Fibroblast of skin of left biceps (primary cell): ENCODE measurements around the gene GRIK2.
A peak's percentile ranks its signal among the peaks of the same experiment; 100 is the strongest.

Experiments used
- DNase-seq, 2 experiments: peaks; one replicate each; pipeline ENCODE4 v3.0.0-alpha.2; 2013; ENCODE audit warnings: low read depth in 2 of 2

GRIK2 gene

DNA sequence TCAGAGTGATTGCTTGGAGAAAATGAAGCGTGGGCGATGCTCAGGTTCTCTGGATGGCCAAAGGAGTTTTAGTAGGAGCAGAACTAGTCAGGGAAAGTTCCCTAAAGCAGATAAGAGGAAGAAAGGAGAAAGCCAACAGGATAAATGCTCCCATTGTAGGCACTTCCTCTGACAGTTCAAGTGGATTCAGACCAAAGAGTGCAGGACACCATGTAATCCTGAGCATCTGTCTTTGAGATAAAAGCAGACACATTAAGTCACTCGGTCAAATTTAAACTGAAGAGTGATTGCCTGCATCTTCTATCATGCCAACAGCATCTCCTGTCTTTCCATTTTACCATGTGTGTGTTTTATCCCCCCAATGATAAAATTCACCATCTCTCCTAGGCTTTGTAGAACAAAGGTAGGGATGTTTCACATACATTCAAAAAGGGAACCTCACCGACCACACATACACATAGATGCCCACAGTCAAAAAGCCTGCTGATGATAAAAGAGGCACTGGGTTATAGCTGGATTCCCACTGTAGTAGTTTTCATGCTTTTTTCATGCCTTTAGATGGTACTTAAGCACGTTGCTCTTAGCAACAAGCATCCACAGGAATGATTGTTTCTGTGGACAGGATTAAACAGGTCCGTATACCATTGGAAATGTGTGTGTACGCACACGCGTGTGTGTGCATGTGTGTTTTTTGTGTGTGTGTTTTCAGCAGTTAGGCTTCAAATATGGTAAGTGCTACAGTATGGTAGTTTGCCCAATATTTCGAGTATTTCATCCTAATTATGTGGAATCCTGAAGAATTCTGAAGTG, 7.0 kb downstream of the GRIK2 start:
- DNase-seq, result no peak

DNA sequence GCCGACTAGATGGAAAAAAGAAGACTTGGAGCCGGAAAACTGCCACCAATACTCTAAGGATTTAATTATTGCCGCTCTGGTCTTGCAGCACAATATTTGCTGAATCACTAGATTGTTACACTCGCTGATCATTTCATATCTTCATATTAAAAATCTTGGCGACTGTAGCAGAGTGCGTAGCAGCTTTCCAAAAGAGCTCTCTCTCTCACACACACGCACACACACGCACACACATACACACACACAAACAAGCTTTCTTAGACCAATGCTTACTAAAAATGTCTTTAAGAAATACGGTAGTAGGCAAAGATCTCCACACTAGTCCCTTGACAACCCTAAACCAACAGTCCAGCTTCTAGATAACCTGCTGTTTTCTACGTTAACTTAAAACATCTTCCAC, 7.7 kb downstream of the GRIK2 start:
- DNase-seq, result no peak

DNA sequence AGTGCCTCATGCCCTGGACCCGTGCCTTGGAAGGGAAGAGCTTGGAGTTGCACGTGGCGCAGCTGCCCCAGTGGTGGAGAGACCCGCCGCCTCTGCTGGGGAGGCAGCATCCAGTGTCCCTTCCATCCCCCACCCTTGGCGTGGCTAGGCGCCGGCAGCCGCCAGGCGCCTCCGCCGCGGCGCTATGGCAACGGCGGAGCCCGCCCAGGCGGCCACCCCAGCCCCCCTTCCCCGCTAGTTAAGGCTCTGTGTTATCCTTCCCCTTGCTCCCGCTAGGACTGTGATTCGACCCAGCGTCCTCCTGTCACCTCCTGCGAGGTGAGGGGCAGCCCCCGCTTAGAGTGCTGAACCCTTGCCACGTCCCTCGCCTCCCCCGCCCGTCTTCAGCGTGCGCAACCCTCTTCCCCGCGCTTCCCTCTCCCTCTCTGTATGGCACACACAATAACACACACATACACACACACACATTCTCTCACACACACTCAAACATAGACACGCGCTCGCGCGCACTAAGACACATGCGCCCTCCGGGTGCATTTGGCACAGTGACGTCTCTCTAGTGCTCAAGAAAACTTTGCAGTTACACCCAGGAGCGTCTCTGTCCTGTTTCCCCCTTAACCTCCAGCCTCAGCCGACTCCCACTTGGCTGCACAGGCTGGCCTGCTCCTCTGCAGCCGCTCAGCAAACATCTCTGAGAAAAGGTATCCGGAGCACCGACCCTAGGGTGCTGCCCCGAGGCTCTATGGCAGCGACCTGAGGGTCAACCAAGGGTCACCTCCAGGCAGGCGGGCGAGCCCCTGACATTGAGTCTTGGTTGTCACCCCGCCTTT, 8.5 kb downstream of the GRIK2 start:
- DNase-seq, result no peak

DNA sequence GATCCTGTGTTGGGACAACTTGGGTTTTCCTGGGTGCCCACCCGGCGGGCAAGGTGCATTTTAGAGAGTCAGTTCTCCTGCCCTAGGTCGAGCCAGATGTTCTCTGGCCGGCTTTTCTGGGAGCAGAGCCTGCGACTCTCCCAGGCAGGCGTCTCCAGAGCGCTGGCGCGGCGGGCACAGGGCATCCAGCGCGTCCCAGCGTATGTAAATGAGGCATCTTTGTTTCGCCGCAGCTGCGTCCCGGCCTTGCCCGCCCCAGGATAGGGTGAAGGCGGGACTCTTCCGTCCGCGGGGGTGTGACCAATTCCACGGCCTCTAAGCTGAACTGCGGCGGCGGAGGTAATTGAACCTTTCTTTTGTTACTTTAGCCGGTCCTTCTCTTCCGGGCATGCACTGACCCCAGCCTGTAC, 9.1 kb downstream of the GRIK2 start:
- no peak for DNase-seq

DNA sequence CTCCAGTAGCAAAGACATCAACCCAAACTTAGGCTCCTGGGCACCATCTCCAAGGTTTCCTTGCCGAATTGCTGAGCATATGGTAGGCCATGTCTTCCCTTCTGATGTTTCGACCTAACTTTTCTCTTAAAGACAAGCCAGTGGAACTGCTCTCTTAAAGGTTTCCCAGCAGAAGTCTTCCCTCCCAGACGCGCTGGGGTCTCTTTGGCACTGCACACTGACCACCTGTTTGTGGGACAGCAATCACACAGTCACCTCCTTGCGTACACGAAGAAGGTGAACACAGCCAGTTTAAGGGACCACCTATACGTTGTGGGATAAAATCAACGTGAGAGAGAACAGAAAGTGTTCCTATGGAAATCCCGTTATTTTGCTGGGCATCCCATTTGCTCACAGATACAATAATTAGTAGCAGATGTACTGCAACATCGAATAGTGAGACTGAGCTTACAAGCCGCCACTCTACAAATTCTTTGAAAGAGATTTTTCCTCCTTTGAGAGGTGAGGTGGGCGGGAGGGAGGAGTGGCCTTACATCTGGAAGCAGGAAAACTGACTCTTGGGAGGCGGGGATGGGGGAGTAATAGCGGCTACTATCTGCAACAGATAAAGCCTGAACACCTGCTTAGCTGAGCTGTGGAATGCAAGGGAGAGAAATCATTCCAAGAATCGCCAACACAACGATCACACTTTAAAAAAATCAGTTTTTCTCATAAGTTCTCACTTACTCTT, 9.9 kb downstream of the GRIK2 start:
- no peak for DNase-seq

DNA sequence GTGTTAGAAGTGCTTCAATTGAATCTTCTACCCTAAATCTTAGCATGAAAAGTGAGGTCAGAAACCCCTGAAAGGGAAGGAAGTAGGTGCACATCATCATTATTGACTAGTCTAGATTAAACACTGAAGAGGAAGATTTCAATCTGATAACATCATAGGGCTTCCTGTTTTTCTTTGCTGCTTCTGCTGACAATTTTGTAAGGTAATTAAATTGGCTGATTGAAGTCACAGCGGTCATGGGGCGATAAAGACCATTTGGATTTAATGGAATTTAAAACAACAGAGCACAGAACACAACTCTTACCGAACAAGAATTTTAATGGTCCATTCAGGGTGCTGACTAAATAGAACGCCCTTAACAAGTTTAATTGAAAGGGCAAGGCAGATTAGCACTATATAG, 11.3 kb downstream of the GRIK2 start:
- no peak for DNase-seq

DNA sequence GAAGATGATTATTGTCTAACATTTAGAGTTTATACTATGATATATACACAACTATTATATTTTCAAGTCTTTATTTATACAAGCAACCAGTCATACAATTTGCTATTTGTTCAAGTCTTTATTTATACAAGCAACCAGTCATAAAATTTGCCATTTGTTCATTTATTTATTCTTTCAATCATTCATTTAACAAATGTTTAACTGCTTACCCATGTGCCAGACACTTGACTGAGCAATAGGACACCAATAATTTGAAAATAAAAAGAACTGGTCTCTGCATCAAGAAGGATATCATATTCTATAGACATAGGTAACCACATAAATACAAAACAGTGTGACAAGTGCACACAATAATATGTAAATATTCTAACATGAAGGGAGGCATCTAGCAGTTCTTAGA, 20.3 kb downstream of the GRIK2 start:
- DNase-seq, result no peak

DNA sequence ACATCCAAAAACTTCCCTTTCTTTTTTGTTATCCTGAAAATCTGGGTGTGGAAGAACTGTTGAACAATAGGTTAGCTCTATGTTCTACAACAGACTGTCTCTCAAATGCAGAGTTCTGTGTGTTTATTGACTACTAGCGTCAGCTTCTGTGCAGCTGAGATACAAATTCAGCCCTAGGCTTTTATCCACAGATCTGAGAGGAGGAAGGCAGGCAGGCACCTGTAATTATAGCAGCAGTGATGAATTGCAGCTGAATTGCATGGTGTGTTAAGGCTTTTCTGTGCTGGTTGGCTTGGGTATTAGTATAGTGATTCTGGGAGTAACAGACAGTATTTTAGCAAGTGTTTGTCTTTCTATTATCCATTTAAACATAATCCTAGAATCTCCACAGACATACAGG, 24.4 kb downstream of the GRIK2 start:
- no peak for DNase-seq

DNA sequence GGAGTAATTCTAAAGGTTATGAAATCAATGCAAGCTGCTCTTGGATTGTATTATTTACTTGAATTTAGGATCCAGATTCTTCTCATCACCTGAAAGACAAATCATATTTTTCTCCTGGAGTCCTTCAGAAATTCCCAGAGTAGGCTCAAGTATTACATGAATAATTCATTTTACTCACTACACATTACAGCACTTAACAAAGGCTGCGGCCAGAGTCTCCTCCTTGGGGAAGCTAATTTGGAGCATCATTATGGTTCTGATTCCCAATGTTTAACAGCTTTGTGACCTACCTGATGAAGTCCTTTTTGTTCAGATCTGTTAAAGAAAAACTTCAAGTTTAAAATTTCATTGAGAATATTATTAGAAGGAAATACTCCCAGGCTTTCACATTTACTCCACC, 28.7 kb downstream of the GRIK2 start:
- no peak for DNase-seq

DNA sequence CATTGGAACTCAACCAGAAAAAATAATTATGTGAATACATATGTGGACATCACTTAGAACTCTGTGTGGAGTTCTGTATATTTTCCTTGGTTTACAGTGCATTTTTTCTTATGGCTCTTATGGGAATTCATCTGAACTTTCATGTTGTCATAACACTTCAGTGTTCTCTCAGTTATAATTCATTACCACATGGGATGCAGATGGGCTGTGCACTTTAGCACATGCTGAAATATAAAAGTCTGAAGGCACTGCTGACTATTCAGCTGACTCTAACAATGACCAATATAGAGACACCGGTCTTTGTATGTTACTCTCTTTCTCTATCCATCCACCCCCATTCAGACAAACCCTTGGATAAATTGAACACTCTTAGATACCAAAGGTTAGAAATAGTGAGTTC, 29.3 kb downstream of the GRIK2 start:
- no peak for DNase-seq

DNA sequence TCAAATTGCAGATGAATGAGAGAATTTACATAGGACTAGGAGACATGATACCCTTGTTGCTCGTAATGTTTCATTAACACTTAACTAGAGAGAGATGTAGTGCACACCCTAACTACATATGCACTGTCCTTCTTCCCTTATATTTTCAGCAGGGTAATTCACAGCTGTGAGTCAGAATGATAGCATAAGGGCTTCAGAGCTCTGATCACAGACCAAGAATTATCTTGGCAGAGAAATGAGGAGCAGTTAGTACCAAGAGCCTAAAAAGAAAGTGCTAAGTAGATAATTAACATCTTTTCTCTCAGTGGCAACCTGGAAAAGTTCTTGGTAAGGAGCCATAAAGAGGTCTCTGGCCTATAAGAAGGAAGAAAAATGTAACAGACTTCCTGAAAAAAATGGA, 35.8 kb downstream of the GRIK2 start:
- no peak for DNase-seq

DNA sequence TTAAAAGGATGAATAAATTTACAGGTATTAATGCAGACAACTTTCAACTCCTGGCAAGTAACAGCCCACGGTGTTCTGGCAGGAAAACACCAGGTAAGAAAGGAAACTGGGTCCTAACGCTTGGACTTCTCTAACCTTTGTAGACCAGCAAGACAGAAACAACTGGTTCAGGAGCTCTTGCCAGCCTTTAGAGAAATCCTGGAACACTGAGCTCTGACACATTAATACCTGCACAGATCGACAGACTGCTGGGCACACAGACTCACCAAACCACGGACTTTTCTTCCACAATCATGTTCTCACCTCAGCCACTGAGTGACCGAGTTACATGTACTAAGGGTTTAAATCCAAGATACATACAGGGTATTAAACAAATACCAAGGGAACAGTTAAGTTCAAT, 36.3 kb downstream of the GRIK2 start:
- DNase-seq, result no peak

DNA sequence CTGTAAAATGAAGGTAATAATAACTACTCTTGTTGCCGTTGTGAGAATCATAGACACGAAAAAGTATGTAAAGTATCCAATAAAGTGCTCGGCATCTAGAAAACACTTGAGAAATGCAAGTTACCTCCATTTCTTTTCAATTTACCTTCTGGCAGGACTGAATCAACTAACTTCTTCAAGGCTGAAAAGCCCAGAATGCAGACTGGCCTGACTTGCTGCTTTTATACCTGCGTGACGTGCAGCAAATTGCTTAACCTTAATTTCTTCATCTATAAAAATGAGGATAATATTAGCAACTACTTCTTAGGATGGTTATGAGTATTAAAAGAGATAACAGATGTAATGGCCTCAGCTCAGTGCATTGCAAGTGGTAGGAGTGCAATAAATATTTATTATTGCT, 39.6 kb downstream of the GRIK2 start:
- no peak for DNase-seq

DNA sequence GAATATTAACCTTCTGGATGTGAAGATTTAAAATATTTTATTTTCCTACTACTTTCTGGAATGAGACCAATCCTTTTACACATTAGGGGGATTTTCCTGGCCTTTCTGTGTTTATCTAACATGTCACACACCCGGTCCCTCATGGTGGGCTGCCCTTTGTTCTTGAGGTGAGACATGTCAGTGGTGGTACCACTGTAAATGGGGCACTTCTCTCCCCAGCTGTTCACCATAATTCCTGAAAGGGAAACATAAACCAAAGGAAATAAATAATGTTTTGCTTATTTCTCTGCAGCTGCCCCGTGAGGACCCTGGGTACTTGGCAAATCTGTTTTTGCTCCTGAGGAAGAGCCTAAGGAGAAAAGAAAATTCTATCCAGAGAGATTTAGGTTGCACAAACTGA, 41.1 kb downstream of the GRIK2 start:
- no peak for DNase-seq

DNA sequence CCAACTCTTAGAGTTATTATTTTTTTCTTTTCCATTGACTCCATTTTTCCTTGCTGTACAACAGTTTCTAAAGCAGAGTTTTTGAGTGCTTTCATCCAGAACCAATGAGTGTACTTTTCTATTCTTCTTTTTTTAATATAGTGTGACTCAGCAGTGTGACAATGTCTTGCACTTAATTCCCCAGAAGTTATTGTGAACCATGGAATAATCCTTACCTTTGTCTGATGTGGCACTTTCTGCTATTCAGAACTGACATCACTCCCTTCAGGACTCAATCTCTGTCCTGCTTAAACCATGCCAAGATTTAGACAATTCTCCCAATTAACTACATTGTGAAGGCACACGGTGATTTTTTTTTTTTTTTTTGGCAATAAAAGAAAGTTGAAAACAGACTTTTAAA, 41.5 kb downstream of the GRIK2 start:
- DNase-seq, result no peak

DNA sequence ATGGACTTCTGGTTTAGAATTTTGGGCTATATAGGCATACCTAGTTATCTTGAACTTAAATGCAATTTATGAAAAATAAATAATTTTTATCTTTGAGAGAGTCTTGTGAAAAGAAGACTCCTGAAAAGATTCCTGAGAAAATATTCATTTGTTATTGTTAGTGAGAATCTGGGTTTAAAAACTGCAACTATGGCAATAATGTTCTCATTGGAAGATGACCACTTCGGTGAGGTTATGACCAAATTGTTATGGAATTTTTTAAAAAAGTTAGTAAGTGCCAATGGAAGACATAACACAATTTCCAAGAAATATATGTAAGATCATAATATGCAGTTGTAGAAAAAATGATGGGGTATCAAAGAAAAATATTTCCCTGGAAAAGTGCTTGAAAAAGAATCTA, 46.3 kb downstream of the GRIK2 start:
- no peak for DNase-seq

DNA sequence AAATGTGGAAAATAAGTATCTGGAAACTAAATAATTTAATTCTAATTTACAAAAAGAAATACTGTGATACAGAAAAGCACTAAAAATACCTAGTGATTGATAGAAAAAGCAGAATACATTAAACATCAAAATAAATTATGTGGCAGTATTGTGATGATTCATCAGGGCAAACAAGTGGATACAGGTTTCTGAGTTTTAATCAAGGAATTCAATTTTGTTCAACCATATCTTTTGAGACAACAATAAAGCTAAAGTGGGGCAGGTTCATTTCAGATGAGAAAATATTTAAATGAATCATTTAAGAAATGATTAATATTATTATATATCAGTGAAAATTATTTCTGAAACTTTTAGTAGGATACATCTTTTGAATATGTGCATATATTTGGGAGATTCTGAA, 49.8 kb downstream of the GRIK2 start:
- no peak for DNase-seq

DNA sequence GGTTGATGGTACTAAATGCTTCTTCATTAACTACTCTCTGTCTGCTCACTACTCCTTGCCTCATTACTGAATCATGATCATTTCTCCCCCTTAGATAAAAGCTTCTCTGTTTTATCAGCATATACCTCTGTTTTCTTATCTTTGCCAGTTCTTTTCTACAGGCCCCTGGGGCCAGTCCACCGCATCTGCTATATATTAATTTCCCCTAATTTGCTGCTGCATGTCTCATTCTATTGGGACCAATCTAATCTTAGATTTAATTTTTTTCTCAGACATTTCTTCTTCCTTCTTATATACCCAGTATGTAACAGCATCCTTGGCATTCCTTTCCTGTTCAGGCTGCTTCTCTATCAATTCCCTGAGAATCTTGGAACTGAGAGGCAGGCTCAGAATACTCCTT, 51.2 kb downstream of the GRIK2 start:
- no peak for DNase-seq

DNA sequence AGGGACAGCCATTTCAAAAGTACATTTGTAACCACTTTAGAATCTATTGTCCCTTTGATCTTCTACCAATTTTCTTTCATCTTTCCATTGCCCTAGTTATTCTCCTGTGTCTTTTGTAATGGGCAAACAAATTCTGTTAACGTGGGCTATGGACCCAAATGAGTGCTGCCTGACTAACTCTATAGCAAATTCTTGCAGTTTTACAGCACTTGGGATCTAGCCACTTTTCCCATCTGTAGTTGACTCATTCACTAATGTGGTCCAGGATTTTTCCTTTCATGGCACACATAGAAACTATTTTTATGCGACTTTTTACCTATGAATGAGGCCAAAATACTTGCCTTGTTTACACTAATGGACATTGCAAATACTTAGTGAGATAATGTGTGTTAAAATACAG, 52.0 kb downstream of the GRIK2 start:
- peak; percentile 15 to 28 for DNase-seq

DNA sequence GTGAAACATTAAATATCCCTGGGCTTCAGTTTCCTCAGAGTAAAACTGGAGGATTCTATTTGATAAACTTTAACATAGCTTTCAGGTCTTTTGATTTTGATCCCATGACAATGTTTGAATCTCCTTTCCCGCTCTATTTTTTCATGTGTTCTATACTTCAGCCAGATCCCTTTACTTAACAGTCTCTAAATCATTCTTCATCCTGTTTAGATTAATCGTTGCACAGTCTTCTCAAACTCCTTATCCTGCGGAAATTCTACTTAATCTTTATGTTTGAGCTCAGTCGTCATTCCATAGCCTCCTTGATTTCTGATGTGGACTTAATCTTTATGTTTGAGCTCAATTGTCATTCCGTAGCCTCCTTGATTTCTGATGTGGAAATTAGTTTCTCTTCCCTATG, 57.4 kb downstream of the GRIK2 start:
- no peak for DNase-seq

DNA sequence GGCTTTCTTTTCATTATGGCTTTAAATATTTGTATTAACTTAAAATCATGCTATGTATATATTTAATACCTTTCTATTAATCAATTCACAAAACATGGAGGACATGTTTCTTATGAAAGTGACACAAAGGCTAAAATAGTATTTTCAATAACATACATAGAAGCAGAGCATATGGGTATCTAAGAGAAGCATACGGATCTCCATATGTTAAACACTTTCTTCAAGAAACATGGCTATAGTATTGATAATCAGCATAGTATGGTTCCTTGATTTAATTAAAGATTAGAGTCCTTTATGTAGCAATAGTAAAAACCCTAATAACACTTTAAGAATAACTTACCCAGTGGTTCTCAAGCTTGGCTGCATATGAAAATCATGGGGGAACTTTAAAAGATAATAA, 58.5 kb downstream of the GRIK2 start:
- DNase-seq, result no peak

DNA sequence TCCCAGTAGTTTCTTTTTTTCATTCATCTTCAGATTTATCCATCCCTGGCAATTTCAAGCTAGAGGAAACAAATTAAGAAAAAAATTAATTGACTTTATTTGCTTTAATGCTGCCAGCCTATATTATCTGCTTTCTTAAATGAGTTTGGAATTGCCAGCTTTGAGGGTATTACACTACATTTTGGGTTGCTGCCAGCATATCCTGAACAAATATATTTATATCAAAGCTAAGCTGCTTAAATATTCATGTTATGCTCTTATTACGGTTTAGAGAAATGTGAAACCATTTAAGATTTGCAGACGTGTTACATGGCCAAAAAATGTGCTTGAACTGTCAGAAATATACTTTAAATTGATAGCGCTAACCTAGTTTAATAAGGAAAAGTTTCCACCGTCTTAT, 59.7 kb downstream of the GRIK2 start:
- no peak for DNase-seq
